Dendritic cell treated with granulocyte-macrophage colony-stimulating factor and Interleukin-4, amounts not matched to agents 40 ng/mL and 50 ng/mL, for 4 days (primary cell): Measurements from ENCODE around the gene PROS1.
"Not testable (repeated sequence)": the region's sequence is repeated elsewhere in the genome, so short reads cannot be mapped to it uniquely, and the experiment has no call there.

Source experiments
- H3K27ac Mint-ChIP-seq: one replicate; pipeline ENCODE4 v1.8.0; 2022; ENCODE audit warnings: mild to moderate bottlenecking, mixed read lengths
- H3K27me3 Mint-ChIP-seq: one replicate; pipeline ENCODE4 v1.8.0; 2022; ENCODE audit warnings: mild to moderate bottlenecking, mixed read lengths
- H3K36me3 Mint-ChIP-seq: one replicate; pipeline ENCODE4 v1.8.0; 2022; ENCODE audit warnings: low read depth, mixed read lengths
- H3K4me1 Mint-ChIP-seq: one replicate; pipeline ENCODE4 v1.8.0; 2022; ENCODE audit warnings: low read depth, mixed read lengths
- H3K4me3 Mint-ChIP-seq: one replicate; pipeline ENCODE4 v1.8.0; 2022; ENCODE audit warnings: mild to moderate bottlenecking, moderate library complexity, mixed read lengths
- H3K9me3 Mint-ChIP-seq: one replicate; pipeline ENCODE4 v1.8.0; 2022; ENCODE audit warnings: mixed read lengths
- intact Hi-C: fragments of 100-400 bp; cut with micrococcal nuclease; formaldehyde crosslinking; loops from one replicate; pipeline ENCODE4 v1.15.0; 2022

Gene PROS1

DNA sequence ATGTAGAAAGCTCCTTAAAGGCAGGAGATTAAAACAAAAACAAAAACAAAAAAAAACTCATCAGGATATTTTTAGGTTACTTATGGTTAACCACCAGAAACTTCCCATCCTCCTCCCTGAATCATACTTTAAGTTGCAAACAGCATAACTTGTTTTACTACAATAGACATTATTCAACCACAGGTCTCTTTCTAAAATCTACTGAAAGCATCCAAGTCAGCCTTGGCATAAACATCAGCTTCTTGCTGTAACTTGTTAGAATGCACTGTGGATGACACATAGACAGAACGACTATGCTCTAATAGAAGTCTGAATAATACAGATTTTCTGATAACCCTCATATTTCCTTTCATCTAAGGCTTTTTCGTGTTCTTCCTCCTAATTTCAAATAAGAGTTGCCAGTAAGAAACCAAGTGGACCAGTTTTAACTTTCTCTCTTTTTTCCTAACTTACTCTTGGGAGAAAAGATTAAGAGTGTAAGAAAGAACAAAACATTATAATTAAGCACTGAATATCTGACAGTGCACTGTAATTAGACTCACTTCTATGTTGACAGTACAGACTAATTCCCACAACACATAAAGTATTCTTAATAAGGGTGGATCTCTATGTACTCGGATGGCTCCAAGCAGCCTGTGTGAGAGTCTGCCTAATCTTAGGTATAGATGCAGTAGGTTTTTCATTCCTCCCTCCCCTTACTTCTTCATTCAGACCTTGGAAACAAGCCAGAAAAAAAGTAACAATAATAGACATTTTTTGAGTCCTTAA is 95.3 kb downstream of the PROS1 start:
- intact Hi-C loops, H3K27me3 Mint-ChIP-seq, H3K4me1 Mint-ChIP-seq, H3K27ac Mint-ChIP-seq, H3K36me3 Mint-ChIP-seq, H3K4me3 Mint-ChIP-seq: not testable (repeated sequence)
- peaks cover 19% of the 10 kb centered on the region for H3K9me3 Mint-ChIP-seq

DNA sequence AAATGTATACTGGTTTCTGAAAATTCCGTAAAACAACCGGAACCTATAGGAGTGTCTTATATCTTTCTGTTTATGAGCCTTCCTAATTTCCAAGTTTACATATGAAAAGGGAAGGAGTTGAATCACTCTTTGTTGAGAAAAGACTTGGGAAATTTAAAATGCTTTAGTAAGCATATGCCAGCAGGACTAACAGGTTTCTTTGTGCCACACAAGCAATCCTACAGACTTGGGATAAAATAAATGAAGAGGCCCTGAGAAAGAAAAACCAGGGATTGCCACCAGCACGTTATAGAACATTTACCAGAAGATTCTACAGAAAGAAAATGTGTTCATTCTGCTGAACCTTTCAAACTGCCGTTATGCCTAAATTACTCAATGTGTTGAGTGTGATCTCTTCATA is 96.3 kb downstream of the PROS1 start:
- H3K9me3 Mint-ChIP-seq, H3K27ac Mint-ChIP-seq, intact Hi-C loops, H3K4me1 Mint-ChIP-seq, H3K4me3 Mint-ChIP-seq, H3K27me3 Mint-ChIP-seq, H3K36me3 Mint-ChIP-seq: not testable (repeated sequence)

DNA sequence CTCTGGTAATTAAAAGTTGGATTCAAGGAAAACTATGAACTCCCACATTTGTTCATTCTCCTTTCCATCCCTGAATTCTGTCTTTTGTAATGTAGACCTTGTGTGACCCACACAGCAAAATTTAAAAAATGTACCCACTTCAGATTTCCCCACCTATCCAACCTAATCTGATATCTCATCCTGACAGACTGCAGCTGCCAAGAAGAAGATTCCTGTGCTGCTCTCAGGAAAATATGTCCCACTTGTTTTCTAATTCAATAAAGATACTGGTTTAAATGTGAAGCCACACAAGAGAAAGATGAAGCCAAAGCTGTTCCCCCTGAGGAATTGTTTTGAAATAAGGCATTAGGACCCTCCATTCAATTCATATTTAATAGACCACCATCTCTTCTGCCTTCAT is 100.3 kb downstream of the PROS1 start:
- H3K27me3 Mint-ChIP-seq, H3K4me1 Mint-ChIP-seq, H3K36me3 Mint-ChIP-seq, H3K4me3 Mint-ChIP-seq, intact Hi-C loops, H3K27ac Mint-ChIP-seq: not testable (repeated sequence)
- H3K9me3 Mint-ChIP-seq, result peaks cover 23% of the 10 kb centered on the region

DNA sequence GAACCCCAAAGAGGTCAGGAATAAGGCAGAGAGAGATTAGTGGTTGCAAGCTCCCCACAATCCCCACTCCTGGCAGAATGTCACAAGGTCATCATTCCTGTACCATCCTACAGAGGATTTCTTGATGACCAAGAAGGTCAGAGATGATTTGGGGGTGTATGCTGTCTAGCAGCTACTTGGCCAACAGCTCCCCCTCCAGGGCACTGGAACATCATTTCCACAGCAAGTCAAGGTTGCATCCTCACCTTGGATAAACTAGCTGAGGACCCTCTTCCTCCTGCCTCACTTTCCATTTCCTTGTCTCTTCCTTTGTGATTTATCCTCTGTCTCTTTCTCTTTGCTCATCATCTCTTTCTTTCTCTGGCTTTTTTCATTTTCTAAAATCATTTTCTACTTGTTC is 106.3 kb downstream of the PROS1 start:
- H3K36me3 Mint-ChIP-seq, result no peaks in the 10 kb centered on the region
- H3K27ac Mint-ChIP-seq, result no peak overlapping the region
- H3K9me3 Mint-ChIP-seq, result peaks cover 17% of the 10 kb centered on the region
- intact Hi-C loops, result no loop called here
- H3K27me3 Mint-ChIP-seq, result no peaks in the 10 kb centered on the region
- no peak overlapping the region for H3K4me3 Mint-ChIP-seq
- H3K4me1 Mint-ChIP-seq, result no peaks in the 10 kb centered on the region

DNA sequence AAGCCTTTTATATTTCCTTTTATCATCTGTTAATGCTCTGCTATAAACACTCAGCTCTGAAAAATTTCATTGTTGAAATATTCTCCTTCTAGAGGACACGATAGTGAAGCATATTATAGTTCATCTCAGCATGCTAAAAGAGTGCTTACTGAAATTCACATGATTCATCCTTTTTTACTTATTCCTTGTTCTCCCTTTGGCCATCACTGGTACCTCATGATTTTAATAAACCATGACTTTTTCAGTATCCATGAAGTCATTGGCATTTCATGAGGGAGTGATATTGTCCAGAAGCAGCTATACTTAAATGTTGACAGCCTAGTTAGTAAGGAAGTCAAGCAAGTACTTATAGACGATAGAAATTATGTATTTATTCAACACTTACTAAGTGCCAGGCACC is 112.7 kb downstream of the PROS1 start:
- H3K36me3 Mint-ChIP-seq, result no peaks in the 10 kb centered on the region
- intact Hi-C loops, result no loop called here
- H3K27me3 Mint-ChIP-seq, result no peaks in the 10 kb centered on the region
- H3K9me3 Mint-ChIP-seq, result peaks cover 23% of the 10 kb centered on the region
- no peaks in the 10 kb centered on the region for H3K4me1 Mint-ChIP-seq
- H3K27ac Mint-ChIP-seq, result no peak overlapping the region
- no peak overlapping the region for H3K4me3 Mint-ChIP-seq

DNA sequence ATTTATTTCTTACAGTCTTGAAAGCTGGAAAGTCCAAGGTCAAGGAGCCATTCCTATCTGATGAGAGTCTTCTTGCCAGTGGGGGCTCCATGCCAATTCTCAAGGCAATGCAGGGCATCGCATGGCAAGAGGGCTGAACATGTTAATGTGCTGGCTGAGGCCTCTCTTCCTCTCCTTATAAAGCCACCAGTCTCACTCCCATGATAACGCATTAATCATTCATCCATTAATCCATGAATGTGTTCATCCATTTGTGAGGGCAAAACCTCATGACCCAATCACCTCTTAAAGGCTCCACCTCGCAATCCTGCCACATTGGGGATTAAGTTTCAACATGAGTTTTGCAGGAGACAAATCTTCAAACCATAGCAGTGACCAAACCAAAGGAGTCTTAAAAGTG is 118.3 kb downstream of the PROS1 start:
- Mint-ChIP-seq H3K36me3 (no peaks in the 10 kb centered on the region), H3K9me3 (peaks cover 55% of the 10 kb centered on the region), H3K27ac (no peak overlapping the region), H3K27me3 (no peaks in the 10 kb centered on the region), H3K4me1 (no peaks in the 10 kb centered on the region), H3K4me3 (no peak overlapping the region)
- intact Hi-C loops, result no loop called here

DNA sequence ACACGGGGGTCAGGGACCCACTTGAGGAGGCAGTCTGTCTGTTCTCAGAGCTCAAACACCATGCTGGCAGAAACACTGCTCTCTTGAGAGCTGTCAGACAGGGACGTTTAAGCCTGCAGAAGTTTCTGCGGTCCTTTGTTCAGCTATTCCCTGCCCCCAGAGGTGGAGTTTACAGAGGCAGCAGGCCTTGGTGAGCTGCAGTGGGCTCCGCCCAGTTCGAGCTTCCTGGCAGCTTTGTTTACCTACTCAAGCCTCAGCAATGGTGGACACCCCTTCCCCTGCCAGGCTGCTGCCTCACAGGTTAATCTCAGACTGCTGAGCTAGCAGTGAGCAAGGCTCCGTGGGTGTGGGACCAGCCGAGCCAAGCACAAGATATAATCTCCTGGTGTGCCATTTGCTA is 121.5 kb downstream of the PROS1 start:
- H3K4me1 Mint-ChIP-seq, H3K27me3 Mint-ChIP-seq, H3K4me3 Mint-ChIP-seq, intact Hi-C loops, H3K27ac Mint-ChIP-seq, H3K36me3 Mint-ChIP-seq: not testable (repeated sequence)
- H3K9me3 Mint-ChIP-seq, result peaks cover 51% of the 10 kb centered on the region

DNA sequence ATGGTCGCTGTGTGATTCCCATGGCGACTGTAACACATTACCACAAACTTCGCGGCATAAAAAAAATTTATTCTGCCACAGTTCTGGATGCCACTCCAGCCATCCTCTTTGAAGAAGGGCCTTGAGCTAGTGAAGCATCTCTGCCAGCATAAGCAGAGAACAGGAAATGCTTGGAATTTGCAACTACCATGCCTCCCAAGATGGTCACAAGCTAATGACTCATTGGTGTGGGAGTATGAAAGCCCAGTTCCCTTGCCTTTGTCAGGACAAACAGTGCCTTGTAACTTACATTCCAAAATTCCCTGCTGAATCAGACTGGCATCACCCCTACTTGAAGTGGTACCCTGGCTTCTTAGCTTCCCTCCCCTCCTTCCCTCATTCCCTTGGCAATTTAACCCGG is 129.7 kb downstream of the PROS1 start:
- Mint-ChIP-seq H3K9me3 (no peaks in the 10 kb centered on the region), H3K4me3 (no peak overlapping the region), H3K4me1 (no peaks in the 10 kb centered on the region), H3K36me3 (no peaks in the 10 kb centered on the region), H3K27me3 (no peaks in the 10 kb centered on the region), H3K27ac (no peak overlapping the region)
- intact Hi-C loops, result no loop called here

DNA sequence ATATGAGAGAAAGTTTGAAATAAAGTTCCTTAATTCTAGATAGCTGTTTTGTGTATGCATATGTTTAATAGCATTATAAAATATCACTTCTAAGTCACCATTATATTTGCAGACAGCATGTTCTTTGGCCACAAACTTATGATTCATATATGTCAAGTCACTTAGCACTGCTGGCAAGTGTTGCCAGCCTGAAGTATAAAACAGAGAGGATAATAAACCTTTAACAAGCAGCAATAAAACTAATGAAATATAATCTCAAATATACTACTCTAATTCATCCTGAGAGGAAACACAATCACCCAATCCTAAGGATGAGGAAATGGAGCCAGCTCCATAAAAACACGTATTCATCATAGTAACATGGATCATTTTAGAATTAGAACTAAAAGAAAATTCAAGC is 134.5 kb downstream of the PROS1 start:
- H3K4me1 Mint-ChIP-seq, intact Hi-C loops, H3K9me3 Mint-ChIP-seq, H3K4me3 Mint-ChIP-seq, H3K27me3 Mint-ChIP-seq, H3K36me3 Mint-ChIP-seq, H3K27ac Mint-ChIP-seq: not testable (repeated sequence)
